BJ (cell line): Measurements from ENCODE around the gene TM9SF2. TPM values are rescaled to one million over a fixed set of nuclear protein-coding genes. Genes with fewer than 3 reads are reported as not detected.

Source experiments
- CTCF ChIA-PET: fragments of 350-600 bp; formaldehyde crosslinking; extraction: SDS; loops from one replicate; lab custom pipeline; 2021; ENCODE audit warnings: antibody characterized with exemption, inconsistent platforms; lab: Yijun Ruan, JAX
- POLR2A ChIA-PET: fragments of 300-600 bp; sonication (Branson Sonifier 250); formaldehyde crosslinking; extraction: SDS; loops from one replicate; lab custom pipeline; 2021; ENCODE audit warnings: antibody characterized with exemption; lab: Charles Lee
- DNase-seq: peaks from one replicate; pipeline ENCODE4 v3.0.0-alpha.2; 2011; ENCODE audit warnings: low read depth
- H3K27me3 ChIP-seq: 2 replicates; pipeline ENCODE4 v1.6.0; 2011; ENCODE audit warnings: low read length; ENCODE audit not compliant: control insufficient read depth, insufficient read depth
- H3K36me3 ChIP-seq: 2 replicates; pipeline ENCODE4 v1.5.1; 2011; ENCODE audit warnings: low read length; ENCODE audit not compliant: control insufficient read depth, insufficient read depth
- H3K4me3 ChIP-seq: 2 replicates; pipeline ENCODE4 v1.5.1; 2011; ENCODE audit warnings: low read depth, mild to moderate bottlenecking, control low read depth, low read length
- CTCF ChIP-seq: IDR thresholded peaks from 2 replicates; pipeline ENCODE4 v1.5.1; 2011; ENCODE audit warnings: low read depth, mild to moderate bottlenecking, control low read depth, inconsistent platforms, low read length, moderate library complexity; ENCODE audit not compliant: insufficient read depth
- polyA plus RNA-seq: library from polyadenylated mRNA; depleted of rRNA; stranded (reverse); fragments of >200 nt; gene quantifications from 2 replicates; pipeline ENCODE4 v1.2.3, GENCODE V29; 2011

Gene TM9SF2
- polyA plus RNA-seq, 1 experiment: 62.0 TPM

- H3K4me3 ChIP-seq: 0 out of 2 replicates have a peak overlapping the region, but pooled peaks have one; percentile 12
- no peaks in the 10 kb centered on the region for H3K27me3 ChIP-seq
- H3K36me3 ChIP-seq: no peaks in the 10 kb centered on the region
- DNase-seq: peak; percentile 82
- ChIA-PET CTCF (interaction anchor here (1.1 kb wide), 1 partner anchor 12 kb away, joined by 3 read pairs; no protein-coding TSS in a partner anchor), POLR2A (no interaction called here)
- TF ChIP-seq CTCF: no peak
Measured at GRCh38 chr13:99464441-99464949, 36.8 kb upstream of the TM9SF2 start.

DNA sequence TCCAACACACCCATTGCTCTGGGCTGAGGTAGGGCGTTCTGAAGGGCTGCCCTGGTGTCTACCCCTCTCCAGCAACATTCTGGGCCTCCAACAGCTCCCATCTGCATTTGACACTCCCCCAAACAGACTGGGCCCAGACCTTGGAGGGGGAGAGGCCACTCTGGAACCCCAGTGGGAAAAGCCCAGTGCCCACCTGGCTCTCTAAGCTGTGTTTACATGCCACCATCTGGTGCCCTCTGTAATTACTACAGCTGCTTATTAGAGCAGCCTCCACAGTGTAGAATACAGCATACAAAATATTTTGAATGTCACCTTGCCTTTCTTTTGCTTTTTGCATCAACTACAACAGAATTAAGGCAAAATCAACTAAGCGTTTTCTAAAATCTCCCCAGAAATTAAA lies 35.8 kb upstream of the TM9SF2 start:
- ChIA-PET CTCF (interaction anchor here (1.1 to 1.3 kb wide), 3 partner anchors 11 to 43 kb away, joined by 3 to 4 read pairs (median 4); no protein-coding TSS in a partner anchor), POLR2A (no interaction called here)
- no peak for DNase-seq
- H3K36me3 ChIP-seq: no peaks in the 10 kb centered on the region
- no peaks in the 10 kb centered on the region for H3K27me3 ChIP-seq
- no peak overlapping the region for H3K4me3 ChIP-seq
- no peak for TF ChIP-seq CTCF

DNA sequence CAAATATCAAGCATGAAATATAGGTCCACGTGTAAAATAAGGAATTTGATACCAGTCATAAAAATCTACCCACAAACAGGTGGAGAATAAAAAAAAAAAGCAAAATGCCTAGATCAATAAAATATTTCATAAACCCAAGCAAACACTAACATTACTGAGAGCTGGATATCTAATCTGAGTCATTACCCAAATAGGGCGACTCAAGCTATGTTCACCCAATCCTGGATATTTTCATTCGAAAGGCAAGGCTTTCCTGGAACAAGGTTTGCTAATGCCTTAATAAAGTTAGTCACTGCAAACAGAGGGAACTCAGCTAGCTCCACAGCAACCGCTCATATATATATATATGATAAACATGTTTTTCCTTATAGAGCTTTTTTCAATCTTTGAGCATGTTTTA lies 33.5 kb upstream of the TM9SF2 start:
- Histone ChIP-seq H3K27me3 (no peaks in the 10 kb centered on the region), H3K36me3 (no peaks in the 10 kb centered on the region), H3K4me3 (no peak overlapping the region)
- POLR2A ChIA-PET: interaction anchor here (0.7 kb wide), 1 partner anchor 1660 kb away, joined by 3 read pairs; no protein-coding TSS in a partner anchor
- CTCF ChIA-PET: interaction anchor here (0.7 to 1.6 kb wide), 3 partner anchors 12 to 80 kb away, joined by 3 to 4 read pairs (median 3); no protein-coding TSS in a partner anchor
- peak; percentile 37 for DNase-seq
- TF ChIP-seq CTCF: no peak

DNA sequence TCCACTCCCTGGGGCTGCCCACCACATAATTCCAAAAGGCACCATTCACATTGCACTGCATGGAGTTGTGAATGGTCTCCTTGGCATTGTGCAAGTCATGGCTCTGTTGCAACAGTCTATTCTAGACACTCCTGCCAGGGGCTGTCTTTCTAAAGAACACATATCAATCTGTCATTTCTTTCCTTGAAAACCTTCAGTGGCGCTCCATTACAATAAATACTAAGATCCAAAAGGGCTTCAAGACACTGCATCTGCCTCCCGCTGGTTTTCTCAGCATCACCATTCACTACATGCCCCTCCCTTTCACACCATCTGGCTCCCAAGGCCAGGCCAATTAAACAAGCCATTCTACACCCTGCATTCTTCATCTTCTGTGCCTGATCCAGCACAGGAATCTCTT lies 32.2 kb upstream of the TM9SF2 start:
- H3K4me3 ChIP-seq: no peak overlapping the region
- no peaks in the 10 kb centered on the region for H3K27me3 ChIP-seq
- ChIA-PET CTCF (no interaction called here), POLR2A (no interaction called here)
- no peaks in the 10 kb centered on the region for H3K36me3 ChIP-seq
- no peak for DNase-seq
- no peak for TF ChIP-seq CTCF

- ChIA-PET CTCF (interaction anchor here (1.0 to 1.1 kb wide), 2 partner anchors 33 to 283 kb away, joined by 3 read pairs; no protein-coding TSS in a partner anchor), POLR2A (no interaction called here)
Measured at GRCh38 chr13:99470027-99470426, 31.2 kb upstream of the TM9SF2 start.

More at GRCh38 chr13:99470027-99470426, 31.2 kb upstream of the TM9SF2 start:
- no peaks in the 10 kb centered on the region for H3K27me3 ChIP-seq
- no peak for DNase-seq
- no peaks in the 10 kb centered on the region for H3K36me3 ChIP-seq
- no peak for TF ChIP-seq CTCF
- H3K4me3 ChIP-seq: no peak overlapping the region
